ENCODE results near the gene RBMXL3. TPM values are rescaled to one million over a fixed set of nuclear protein-coding genes. Genes with fewer than 3 reads are reported as not detected.

The RBMXL3 gene
- total RNA-seq, 1 experiment from 2014 or later, result not detected

- no peaks in the 10 kb centered on the region for H4K20me1 ChIP-seq (ENCODE audit: low read length)
- no peaks in the 10 kb centered on the region for H3K36me3 ChIP-seq (ENCODE audit: low read depth, low read length)
- no peaks in the 10 kb centered on the region for H3K4me1 ChIP-seq (ENCODE audit: insufficient read depth, low read length)
- H3K27ac ChIP-seq (ENCODE audit: low read length), result no peak overlapping the region
- intact Hi-C loops (cut with micrococcal nuclease), result no loop called here
- DNase-seq, result no peak
- H3K4me2 ChIP-seq (ENCODE audit: low read length), result no peak overlapping the region
- CTCF ChIA-PET, result no interaction called here
- BruUV-seq (replicated peaks), result no TSS peak
- H3K9me2 ChIP-seq (replicated peaks; ENCODE audit: low read length), result no peaks in the 10 kb centered on the region
- no peaks in the 10 kb centered on the region for H3K79me2 ChIP-seq (ENCODE audit: low read length)
- no peak overlapping the region for H3K4me3 ChIP-seq (ENCODE audit: low read length)
- POLR2A ChIA-PET (ENCODE audit: unreplicated experiment), result no interaction called here
- no peak for ATAC-seq
- no peak overlapping the region for H3K9ac ChIP-seq (ENCODE audit: low read length)
- no peaks in the 10 kb centered on the region for H3K27me3 ChIP-seq (ENCODE audit: low read length)
- no peaks in the 10 kb centered on the region for H3K9me3 ChIP-seq (ENCODE audit: low read length)
- TF ChIP-seq EZH2 (IDR thresholded peaks at IDR 0.05; ENCODE audit: low read length, unreplicated experiment) (no peak), CTCF (conservative IDR thresholded peaks at IDR 0.05; ENCODE audit: low read depth, low read length) (no peak), EZH2phosphoT487 (IDR thresholded peaks at IDR 0.05; ENCODE audit: borderline replicate concordance, low read length) (no peak)
- H3F3A ChIP-seq (ENCODE audit: low read length, unreplicated experiment), result no peaks in the 10 kb centered on the region
- H2AFZ ChIP-seq (ENCODE audit: low read length), result no peak overlapping the region
Measured at GRCh38 chrX:115190636-115191489, 1.7 kb downstream of the RBMXL3 start.

- ChIA-PET CTCF (no interaction called here), POLR2A (ENCODE audit: unreplicated experiment) (no interaction called here)
- Histone ChIP-seq H3K4me2 (ENCODE audit: low read length) (no peak overlapping the region), H3K79me2 (ENCODE audit: low read length) (no peaks in the 10 kb centered on the region), H3K36me3 (ENCODE audit: low read depth, low read length) (no peaks in the 10 kb centered on the region), H3K9me2 (replicated peaks; ENCODE audit: low read length) (no peaks in the 10 kb centered on the region), H3K9me3 (ENCODE audit: low read length) (no peaks in the 10 kb centered on the region), H3K27me3 (ENCODE audit: low read length) (no peaks in the 10 kb centered on the region), H3K27ac (ENCODE audit: low read length) (no peak overlapping the region), H4K20me1 (ENCODE audit: low read length) (no peaks in the 10 kb centered on the region), H3K9ac (ENCODE audit: low read length) (no peak overlapping the region), H3F3A (ENCODE audit: low read length, unreplicated experiment) (no peaks in the 10 kb centered on the region), H3K4me1 (ENCODE audit: insufficient read depth, low read length) (no peaks in the 10 kb centered on the region), H2AFZ (ENCODE audit: low read length) (no peak overlapping the region), H3K4me3 (ENCODE audit: low read length) (no peak overlapping the region)
- intact Hi-C loops (cut with micrococcal nuclease), result no loop called here
- TF ChIP-seq CTCF (conservative IDR thresholded peaks at IDR 0.05; ENCODE audit: low read depth, low read length), result no peak
- no peak for TF ChIP-seq EZH2phosphoT487 (IDR thresholded peaks at IDR 0.05; ENCODE audit: borderline replicate concordance, low read length)
- TF ChIP-seq EZH2 (IDR thresholded peaks at IDR 0.05; ENCODE audit: low read length, unreplicated experiment), result no peak
- ATAC-seq (no peak), DNase-seq (no peak)
- BruUV-seq (replicated peaks), result no TSS peak
Measured at GRCh38 chrX:115191490-115192243, 2.5 kb downstream of the RBMXL3 start.
